HepG2 (cell line): Measurements from ENCODE around the gene COPS8. TPM values are rescaled to one million over a fixed set of nuclear protein-coding genes. Genes with fewer than 3 reads are reported as not detected.

Source experiments
- ATAC-seq: fragments of 200-7000 bp; cut with Tn5 transposase; 3 replicates; pipeline ENCODE4 v1.9.1; 2020; ENCODE audit warnings: mild to moderate bottlenecking, moderate library complexity
- BruUV-seq: library from RNA; stranded (reverse); fragments of 400-500 nt; replicated peaks from 2 replicates; lab custom pipeline; 2021; lab: Mats Ljungman, UMichigan
- CTCF ChIA-PET: fragments of 300-600 bp; formaldehyde crosslinking; extraction: SDS; loops from one replicate; lab custom pipeline; 2021; ENCODE audit warnings: low total read pairs, inconsistent platforms, low intra/inter-chr PET ratio; lab: Yijun Ruan, JAX
- POLR2A ChIA-PET: fragments of 350-600 bp; sonication (Branson Sonifier 250); formaldehyde crosslinking; loops from one replicate; lab custom pipeline; 2020; ENCODE audit warnings: antibody characterized with exemption, inconsistent platforms; lab: Yijun Ruan, JAX
- DNase-seq: peaks from one replicate; pipeline ENCODE4 v3.0.0-alpha.2; 2015; ENCODE audit warnings: low spot score
- FAIRE-seq: peaks from 3 replicates; lab custom pipeline; 2011; peaks lifted over from hg19 to GRCh38; lab: Jason Lieb, UNC
- H2AFZ ChIP-seq: one replicate; pipeline ENCODE4 v1.6.1; 2011; ENCODE audit warnings: low read length, inconsistent platforms
- H3K27ac ChIP-seq: fragments of 300-600 bp; 3 replicates; pipeline ENCODE4 v1.8.0; 2011; ENCODE audit warnings: mixed run types, mild to moderate bottlenecking, mixed read lengths, low read length, inconsistent platforms; ENCODE audit not compliant: insufficient read depth; ENCODE audit errors: extremely low read length
- H3K27me3 ChIP-seq, 2 experiments: fragments of 200-600 bp in 1 of 2; 2 replicates in 1 of 2; 3 replicates in 1 of 2; pipeline versions ENCODE4 v1.6.0 to v1.8.0; 2011; ENCODE audit warnings: low read length in 2 of 2, mild to moderate bottlenecking in 2 of 2, moderate library complexity in 2 of 2, inconsistent platforms in 1 of 2; ENCODE audit not compliant: insufficient read depth in 2 of 2, control insufficient read depth in 1 of 2
- H3K36me3 ChIP-seq, 2 experiments: fragments of 200-600 bp in 1 of 2; replicated peaks in 1 of 2; 2 replicates in 1 of 2; 3 replicates in 1 of 2; pipeline versions ENCODE4 v1.5.1 to v1.8.0; 2011; ENCODE audit warnings: low read length in 2 of 2, inconsistent platforms in 1 of 2; ENCODE audit not compliant: insufficient read depth in 2 of 2, control insufficient read depth in 1 of 2
- H3K4me1 ChIP-seq: 2 replicates; pipeline ENCODE4 v1.5.1; 2012; ENCODE audit warnings: low read length, inconsistent platforms; ENCODE audit not compliant: insufficient read depth
- H3K4me2 ChIP-seq: 2 replicates; pipeline ENCODE4 v1.6.0; 2011; ENCODE audit warnings: low read depth, low read length, inconsistent platforms
- H3K4me3 ChIP-seq, 3 experiments: fragments of 200-600 bp in 1 of 3; sonication (generic), shearing (Covaris generic) in 1 of 3; replicated peaks in 1 of 3; 2 replicates each; pipeline ENCODE4 v1.5.1; 2011 to 2016; ENCODE audit warnings: low read length in 3 of 3, inconsistent platforms in 2 of 3, low read depth in 2 of 3, mild to moderate bottlenecking in 2 of 3, control low read depth in 1 of 3, mixed read lengths in 1 of 3; ENCODE audit not compliant: insufficient read depth in 1 of 3
- H3K79me2 ChIP-seq: one replicate; pipeline ENCODE4 v1.6.1; 2011; ENCODE audit warnings: low read length, inconsistent platforms; ENCODE audit not compliant: insufficient read depth
- H3K9ac ChIP-seq: 2 replicates; pipeline ENCODE4 v1.6.0; 2011; ENCODE audit warnings: mild to moderate bottlenecking, low read depth, low read length, inconsistent platforms; ENCODE audit not compliant: insufficient read depth
- H3K9me3 ChIP-seq: 2 replicates; pipeline ENCODE4 v1.5.1; 2012; ENCODE audit warnings: mild to moderate bottlenecking, low read length
- H4K20me1 ChIP-seq: 2 replicates; pipeline ENCODE4 v1.6.0; 2011; ENCODE audit warnings: inconsistent platforms, mild to moderate bottlenecking, low read length, moderate library complexity; ENCODE audit not compliant: insufficient read depth
- ATF1 ChIP-seq: IDR thresholded peaks from 2 replicates; pipeline ENCODE4 v1.6.1; 2016; ENCODE audit warnings: mild to moderate bottlenecking, control low read depth
- HCFC1 ChIP-seq: fragments of 150-350 bp; IDR thresholded peaks from 2 replicates; pipeline ENCODE4 v1.6.1; 2014; ENCODE audit warnings: low read depth, low read length
- HOXA5 ChIP-seq: sonication (generic); formaldehyde crosslinking; IDR thresholded peaks from 2 replicates; pipeline ENCODE4 v1.4.0; 2020; ENCODE audit warnings: missing genetic modification reagents
- JUNB ChIP-seq: sonication (generic); formaldehyde crosslinking; IDR thresholded peaks from 2 replicates; pipeline ENCODE4 v1.8.0; 2022; ENCODE audit warnings: missing genetic modification reagents, mild to moderate bottlenecking, borderline replicate concordance
- KLF16 ChIP-seq, 2 experiments: sonication (generic) in 1 of 2; formaldehyde crosslinking in 1 of 2; IDR thresholded peaks; 2 replicates each; pipeline versions ENCODE4 v1.6.1 to v1.8.0; 2016 to 2023; ENCODE audit warnings: missing genetic modification reagents in 2 of 2, missing compliant biosample characterization in 1 of 2
- MAFK ChIP-seq, 2 experiments: IDR thresholded peaks in 1 of 2; conservative IDR thresholded peaks in 1 of 2; 2 replicates each; pipeline ENCODE4 v1.6.1; 2011; ENCODE audit warnings: improper control_type of control experiment in 2 of 2, low read length in 2 of 2
- SMAD1 ChIP-seq: sonication (generic); formaldehyde crosslinking; IDR thresholded peaks from 2 replicates; pipeline ENCODE4 v1.4.0; 2020; ENCODE audit warnings: missing genetic modification reagents, low read depth, mild to moderate bottlenecking, borderline replicate concordance
- SP5 ChIP-seq: IDR thresholded peaks from 2 replicates; pipeline ENCODE4 v1.6.1; 2016; ENCODE audit warnings: low read depth, borderline replicate concordance
- SSRP1 ChIP-seq: IDR thresholded peaks from 2 replicates; pipeline ENCODE4 v1.6.1; 2016; ENCODE audit warnings: control low read depth
- TARDBP ChIP-seq: sonication (generic); formaldehyde crosslinking; IDR thresholded peaks from 2 replicates; pipeline ENCODE4 v1.8.0; 2022; ENCODE audit warnings: mild to moderate bottlenecking, missing genetic modification reagents
- TRIM22 ChIP-seq: fragments of 450-650 bp; IDR thresholded peaks from 2 replicates; pipeline ENCODE4 v1.6.1; 2017
- ZBTB3 ChIP-seq: sonication (generic); formaldehyde crosslinking; IDR thresholded peaks from 2 replicates; pipeline ENCODE4 v1.4.0; 2020; ENCODE audit warnings: low read depth, mild to moderate bottlenecking, moderate library complexity, missing genetic modification reagents, borderline replicate concordance
- ZNF232 ChIP-seq: sonication (generic); formaldehyde crosslinking; IDR thresholded peaks from 2 replicates; pipeline ENCODE4 v1.4.0; 2020; ENCODE audit warnings: missing genetic modification reagents, borderline replicate concordance
- ZNF337 ChIP-seq: sonication (generic); formaldehyde crosslinking; IDR thresholded peaks from 2 replicates; pipeline ENCODE4 v1.5.1; 2020; ENCODE audit warnings: missing genetic modification reagents, low read depth, mild to moderate bottlenecking, borderline replicate concordance
- ZNF33A ChIP-seq: sonication (generic); formaldehyde crosslinking; IDR thresholded peaks from 2 replicates; pipeline ENCODE4 v1.5.1; 2020; ENCODE audit warnings: missing genetic modification reagents, mild to moderate bottlenecking, moderate library complexity, borderline replicate concordance
- ZNF609 ChIP-seq: sonication (generic); formaldehyde crosslinking; IDR thresholded peaks from 2 replicates; pipeline ENCODE4 v1.4.0; 2020; ENCODE audit warnings: mild to moderate bottlenecking, missing genetic modification reagents, borderline replicate concordance
- WGBS: methylation state at CpG from one replicate; pipeline ENCODE4 v1.1.6; 2017; ENCODE audit warnings: low lambda C conversion rate; 5-methylcytosine and 5-hydroxymethylcytosine counted together
- in situ Hi-C: cut with HindIII; loops from 2 replicates; pipeline ENCODE4 v1.10.0; 2017; ENCODE audit warnings: low pct_unique_long_range_greater_than_20kb; ENCODE audit not compliant: extremely low pct_ligation_motif_present
- intact Hi-C: fragments of 100-400 bp; cut with micrococcal nuclease; formaldehyde crosslinking; loops from one replicate; pipeline ENCODE4 v1.10.0; 2022; ENCODE audit not compliant: unreplicated experiment
- polyA plus RNA-seq, 8 experiments: library from polyadenylated mRNA; depleted of rRNA in 3 of 8; stranded (reverse) in 7 of 8; unstranded in 1 of 8; fragments of >200 nt; fragmentation: Illumina TruSeq in 4 of 8; extraction: Trizol in 4 of 8; gene quantifications; 2 replicates each; pipeline versions ENCODE4 v1.2.1 to v1.2.3, GENCODE V29; 2011 to 2016; ENCODE audit warnings: low read depth in 4 of 8, missing spikeins in 1 of 8, mixed read lengths in 1 of 8; ENCODE audit not compliant: insufficient read depth in 1 of 8
- total RNA-seq, 5 experiments: library from RNA; depleted of rRNA; stranded (reverse); fragments of >200 nt; fragmentation: Illumina TruSeq; extraction: Trizol; gene quantifications; 2 replicates each; pipeline ENCODE4 v1.2.3, GENCODE V29; 2016; ENCODE audit warnings: low read depth in 1 of 5

COPS8 gene
- total and polyA plus RNA-seq, 2 of the 13 experiments (the other 11 are each of a cell fraction or from before 2014, with no cell fraction given), result 86.3 to 96.6 TPM

- Histone ChIP-seq H3K4me1 (peaks cover 12% of the 10 kb centered on the region), H3K36me3 (peaks cover 12 to 87% of the 10 kb centered on the region in 2 experiments), H4K20me1 (peaks cover 7% of the 10 kb centered on the region; the same call in 1 of the 2 replicates), H3K9me3 (no peaks in the 10 kb centered on the region), H3K4me3 (no peak overlapping the region), H3K4me2 (no peak overlapping the region), H3K27me3 (no peaks in the 10 kb centered on the region), H3K9ac (no peak overlapping the region), H3K27ac (no peak overlapping the region), H2AFZ (no peak overlapping the region), H3K79me2 (peaks cover 21% of the 10 kb centered on the region)
- FAIRE-seq, result no peak
- BruUV-seq, result no TSS peak
- no peak for DNase-seq
- ChIA-PET POLR2A (no interaction called here), CTCF (no interaction called here)
- WGBS, result 96% methylated on average over 4 of the region's 4 CpGs
- intact Hi-C loops, result no loop called here
- in situ Hi-C loops, result no loop called here
- no peak for ATAC-seq
- TF ChIP-seq KLF16 (CRISPR knock-in tag; IDR thresholded peaks at IDR 0.05) (no peak), HCFC1 (no peak), ZNF609 (CRISPR knock-in tag) (no peak), ZNF232 (CRISPR knock-in tag) (no peak), ATF1 (CRISPR knock-in tag) (no peak), ZBTB3 (CRISPR knock-in tag) (no peak), MAFK (conservative IDR thresholded peaks at IDR 0.05 in 1 of 2, IDR thresholded peaks at IDR 0.05 in 1 of 2; ENCODE audit: low read length in 2 of 2) (no peak), ZNF33A (no peak), TRIM22 (no peak), HOXA5 (CRISPR knock-in tag) (no peak), ZNF337 (CRISPR knock-in tag) (no peak), SMAD1 (CRISPR knock-in tag) (no peak), JUNB (CRISPR knock-in tag) (no peak), SSRP1 (CRISPR knock-in tag) (no peak), SP5 (CRISPR knock-in tag) (no peak), TARDBP (CRISPR knock-in tag) (no peak)
Measured at GRCh38 chr2:237096911-237097310, 11.2 kb downstream of the COPS8 start.
